Mammary epithelial cell (primary cell): ENCODE data around the gene PLOD2.

Experiments used
- CTCF ChIP-seq, 2 donors: IDR thresholded peaks in 1 of 2; conservative IDR thresholded peaks in 1 of 2; 2 replicates each; pipeline ENCODE4 v1.5.1; 2011 to 2012; ENCODE audit warnings: inconsistent platforms in 2 of 2, low read length in 2 of 2, mild to moderate bottlenecking in 2 of 2, control low read depth in 1 of 2, low read depth in 1 of 2; ENCODE audit not compliant: insufficient read depth in 1 of 2; ENCODE audit errors: extremely low read depth in 1 of 2
- EZH2 ChIP-seq: IDR thresholded peaks from 2 replicates; pipeline ENCODE4 v1.6.1; 2012; ENCODE audit warnings: low read length, inconsistent platforms, borderline replicate concordance

- no peak for TF ChIP-seq CTCF (conservative IDR thresholded peaks at IDR 0.05 in 1 of 2, IDR thresholded peaks at IDR 0.05 in 1 of 2; ENCODE audit: extremely low read depth in 1 of 2, insufficient read depth in 1 of 2, low read depth in 1 of 2, low read length in 2 of 2)
- TF ChIP-seq EZH2 = no peak
These were observed 8.2 kb downstream of the PLOD2 start for GRCh38 chr3:146152834-146153233.
